Neural cell (in vitro differentiated cells): ENCODE data around the gene TRIM10.

Source experiments
- CTCF ChIP-seq: fragments of 450-650 bp; IDR thresholded peaks from 2 replicates; pipeline ENCODE4 v1.5.1; 2014; ENCODE audit warnings: antibody characterized with exemption, mild to moderate bottlenecking, moderate library complexity; ENCODE audit not compliant: poor library complexity, severe bottlenecking
- EP300 ChIP-seq: fragments of 450-650 bp; conservative IDR thresholded peaks from 2 replicates; pipeline ENCODE4 v1.6.1; 2014; ENCODE audit warnings: antibody characterized with exemption, mild to moderate bottlenecking, moderate library complexity; ENCODE audit not compliant: poor library complexity, severe bottlenecking
- EZH2 ChIP-seq: fragments of 200-600, 300-800 bp; shearing (Covaris generic), sonication (generic); IDR thresholded peaks from 2 replicates; pipeline ENCODE4 v1.6.1; 2014; ENCODE audit warnings: antibody characterized with exemption, low read length, borderline replicate concordance, mild to moderate bottlenecking; ENCODE audit not compliant: insufficient read depth, poor library complexity, severe bottlenecking
- POLR2AphosphoS5 ChIP-seq: IDR thresholded peaks from 2 replicates; pipeline ENCODE4 v1.6.1; 2012

GRCh38 chr6:30195951-30196350 is 34.9 kb upstream of the TRIM10 start:
- TF ChIP-seq EP300 (no peak), CTCF (no peak), EZH2 (no peak), POLR2AphosphoS5 (no peak)
